A673 (cell line): ENCODE results near the gene TSKU. TPM values are rescaled to one million over a fixed set of nuclear protein-coding genes. Genes with fewer than 3 reads are reported as not detected.
A peak's percentile ranks its signal among the peaks of the same experiment; 100 is the strongest.

ENCODE experiments used
- BruUV-seq: library from RNA; stranded (reverse); fragments of 400-500 nt; replicated peaks from 2 replicates; lab custom pipeline; 2021; lab: Mats Ljungman, UMichigan
- CTCF ChIA-PET: fragments of 300-600 bp; sonication (Branson Sonifier 250); formaldehyde crosslinking; loops from one replicate; lab custom pipeline; 2022; ENCODE audit warnings: antibody characterized with exemption; lab: Charles Lee
- POLR2A ChIA-PET: fragments of 300-600 bp; sonication (Branson Sonifier 250); formaldehyde crosslinking; loops from one replicate; lab custom pipeline; 2022; ENCODE audit warnings: antibody characterized with exemption; ENCODE audit not compliant: low non-redundant PET; lab: Charles Lee
- DNase-seq: peaks from one replicate; pipeline ENCODE4 v3.0.0-alpha.2; 2015; ENCODE audit warnings: low spot score
- H3K27ac ChIP-seq: fragments of 200-600 bp; sonication (generic); 2 replicates; pipeline ENCODE4 v1.5.1; 2016; ENCODE audit warnings: mixed run types, low read depth, mild to moderate bottlenecking, mixed read lengths, antibody characterized with exemption, low read length; ENCODE audit not compliant: poor library complexity, severe bottlenecking
- H3K27me3 ChIP-seq: fragments of 200-600 bp; sonication (generic); replicated peaks from 2 replicates; pipeline ENCODE4 v1.6.1; 2017; ENCODE audit warnings: mixed run types, low read depth, mild to moderate bottlenecking, mixed read lengths, antibody characterized with exemption, low read length; ENCODE audit not compliant: insufficient read depth, poor library complexity
- H3K36me3 ChIP-seq: fragments of 200-600 bp; sonication (generic); 2 replicates; pipeline ENCODE4 v1.6.1; 2016; ENCODE audit warnings: mixed run types, mild to moderate bottlenecking, mixed read lengths, antibody characterized with exemption, low read length; ENCODE audit not compliant: insufficient read depth, poor library complexity, severe bottlenecking
- H3K4me1 ChIP-seq: fragments of 200-600 bp; sonication (generic); 2 replicates; pipeline ENCODE4 v1.6.1; 2017; ENCODE audit warnings: mixed run types, mild to moderate bottlenecking, mixed read lengths, antibody characterized with exemption, low read length; ENCODE audit not compliant: insufficient read depth, poor library complexity, severe bottlenecking
- H3K4me3 ChIP-seq: fragments of 200-600 bp; sonication (generic); 2 replicates; pipeline ENCODE4 v1.5.1; 2016; ENCODE audit warnings: low read depth, mixed run types, mild to moderate bottlenecking, mixed read lengths, low read length; ENCODE audit not compliant: poor library complexity, severe bottlenecking
- H3K9me3 ChIP-seq: fragments of 200-600 bp; sonication (generic); 2 replicates; pipeline ENCODE4 v1.6.1; 2016; ENCODE audit warnings: mixed run types, low read depth, mild to moderate bottlenecking, mixed read lengths, antibody characterized with exemption, low read length; ENCODE audit not compliant: poor library complexity, severe bottlenecking
- EZH2 ChIP-seq: fragments of 200-600 bp; sonication (generic); IDR thresholded peaks from 2 replicates; pipeline ENCODE4 v1.6.1; 2017; ENCODE audit warnings: borderline replicate concordance, low read depth, mild to moderate bottlenecking, mixed read lengths, antibody characterized with exemption, low read length; ENCODE audit not compliant: poor library complexity, severe bottlenecking
- intact Hi-C: fragments of 100-400 bp; cut with micrococcal nuclease; formaldehyde crosslinking; loops from one replicate; pipeline ENCODE4 v1.10.0; 2022; ENCODE audit not compliant: unreplicated experiment
- total RNA-seq: library from RNA; stranded (reverse); gene quantifications from 2 replicates; pipeline ENCODE4 v1.2.3, GENCODE V29; 2021
- TF ChIP-seq, protein P1 (sequence below): fragments of 300-800, 200-600 bp; sonication (generic); conservative IDR thresholded peaks from 2 replicates; pipeline ENCODE4 v1.5.1; 2017; ENCODE audit warnings: low read depth, mild to moderate bottlenecking, antibody characterized with exemption, low read length, moderate library complexity, mixed read lengths

Gene TSKU
- total RNA-seq, 1 experiment from 2014 or later: 25.3 TPM

DNA sequence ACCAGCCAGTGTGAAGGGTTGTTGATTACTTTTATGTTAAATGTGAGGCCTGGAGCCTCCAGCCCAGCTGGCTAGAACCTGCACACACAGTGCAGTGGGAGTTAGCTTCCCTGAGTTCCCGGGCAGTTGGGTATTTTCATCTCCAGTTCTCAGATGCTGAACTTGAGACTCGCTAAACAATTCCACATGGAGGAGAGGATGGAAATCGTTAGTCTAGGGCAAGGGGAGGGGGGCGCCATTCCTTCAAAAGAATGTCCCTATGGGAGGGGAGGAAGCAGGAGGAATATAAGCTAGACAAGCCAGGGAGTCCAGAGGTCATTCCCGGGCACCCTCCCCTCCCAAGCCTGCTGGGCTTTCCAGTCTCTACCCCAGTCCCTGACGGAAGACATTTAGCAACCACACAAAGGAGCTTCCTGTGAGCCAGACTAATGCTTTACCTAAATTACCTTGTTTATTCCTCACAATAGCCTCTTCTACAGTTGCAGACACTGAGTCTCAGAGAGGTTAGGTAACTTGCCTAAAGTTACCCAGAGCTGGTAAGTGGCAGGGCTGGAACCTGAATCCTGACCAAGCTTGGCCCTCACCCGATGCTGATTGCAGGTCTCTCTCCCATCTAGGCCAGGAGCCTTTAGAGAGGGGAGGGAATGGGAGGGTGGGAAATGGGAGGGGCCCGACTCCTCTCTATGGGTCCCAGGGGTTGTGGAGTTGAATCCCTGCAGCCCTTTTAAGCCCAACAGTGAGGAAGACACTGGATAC, 1.9 kb upstream of the TSKU start:
- no peak for TF ChIP-seq EZH2
- TF ChIP-seq, protein P1, sequence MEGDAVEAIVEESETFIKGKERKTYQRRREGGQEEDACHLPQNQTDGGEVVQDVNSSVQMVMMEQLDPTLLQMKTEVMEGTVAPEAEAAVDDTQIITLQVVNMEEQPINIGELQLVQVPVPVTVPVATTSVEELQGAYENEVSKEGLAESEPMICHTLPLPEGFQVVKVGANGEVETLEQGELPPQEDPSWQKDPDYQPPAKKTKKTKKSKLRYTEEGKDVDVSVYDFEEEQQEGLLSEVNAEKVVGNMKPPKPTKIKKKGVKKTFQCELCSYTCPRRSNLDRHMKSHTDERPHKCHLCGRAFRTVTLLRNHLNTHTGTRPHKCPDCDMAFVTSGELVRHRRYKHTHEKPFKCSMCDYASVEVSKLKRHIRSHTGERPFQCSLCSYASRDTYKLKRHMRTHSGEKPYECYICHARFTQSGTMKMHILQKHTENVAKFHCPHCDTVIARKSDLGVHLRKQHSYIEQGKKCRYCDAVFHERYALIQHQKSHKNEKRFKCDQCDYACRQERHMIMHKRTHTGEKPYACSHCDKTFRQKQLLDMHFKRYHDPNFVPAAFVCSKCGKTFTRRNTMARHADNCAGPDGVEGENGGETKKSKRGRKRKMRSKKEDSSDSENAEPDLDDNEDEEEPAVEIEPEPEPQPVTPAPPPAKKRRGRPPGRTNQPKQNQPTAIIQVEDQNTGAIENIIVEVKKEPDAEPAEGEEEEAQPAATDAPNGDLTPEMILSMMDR: no peak
- DNase-seq: no peak
- intact Hi-C loops: loop anchor here (5.0 kb wide), 1 partner anchor 39 kb away; no protein-coding TSS in a partner anchor
- Histone ChIP-seq H3K4me1 (peaks cover 27% of the 10 kb centered on the region), H3K36me3 (no peaks in the 10 kb centered on the region), H3K27ac (no peak overlapping the region), H3K9me3 (peaks cover 15% of the 10 kb centered on the region), H3K4me3 (no peak overlapping the region), H3K27me3 (no peaks in the 10 kb centered on the region)
- ChIA-PET POLR2A (no interaction called here), CTCF (interaction anchor here (1.0 kb wide), 1 partner anchor 266 kb away, joined by 7 read pairs; no protein-coding TSS in a partner anchor)
- BruUV-seq: no TSS peak

DNA sequence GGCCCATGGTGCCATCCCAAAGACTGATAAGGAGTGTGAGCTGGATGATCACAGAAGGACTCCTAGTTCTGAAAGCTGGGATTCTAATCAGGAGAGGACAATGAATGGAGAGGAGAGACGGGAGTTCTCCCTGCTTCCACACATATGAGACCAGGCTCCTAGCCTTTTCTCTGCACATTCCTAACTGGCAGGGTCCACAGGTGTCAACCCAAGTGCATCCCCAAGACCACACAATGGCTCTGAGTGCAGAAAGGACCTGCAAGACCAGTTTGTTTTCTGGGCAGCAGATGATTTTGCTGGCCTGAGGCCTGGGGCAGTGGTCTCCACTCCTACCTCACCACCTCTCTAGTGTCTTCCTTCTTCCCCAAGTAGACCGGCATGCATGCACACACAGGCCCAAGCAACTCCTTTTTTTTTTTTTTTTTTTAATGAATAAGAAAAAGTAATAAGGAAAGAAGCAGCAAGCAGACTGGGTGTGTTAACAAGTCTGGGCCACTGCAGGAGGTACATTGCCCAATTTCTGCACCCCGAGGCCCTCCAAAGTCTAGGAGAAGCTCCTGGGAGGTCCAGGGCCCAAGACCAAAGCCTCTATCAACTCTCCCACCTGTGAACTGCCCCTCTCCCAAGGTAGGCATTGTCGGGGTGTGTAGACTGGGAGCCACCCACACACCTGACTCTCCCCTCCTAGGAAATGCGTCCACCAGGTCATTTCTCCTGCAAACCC, 1.2 kb upstream of the TSKU start:
- POLR2A ChIA-PET: no interaction called here
- Histone ChIP-seq H3K4me3 (peak overlapping the region; percentile 96), H3K9me3 (peaks cover 8% of the 10 kb centered on the region), H3K4me1 (peaks cover 27% of the 10 kb centered on the region), H3K27ac (peak overlapping the region; percentile 86), H3K36me3 (no peaks in the 10 kb centered on the region), H3K27me3 (no peaks in the 10 kb centered on the region)
- CTCF ChIA-PET: interaction anchor here (1.0 kb wide), 1 partner anchor 266 kb away, joined by 7 read pairs; no protein-coding TSS in a partner anchor
- no peak for TF ChIP-seq EZH2
- TF ChIP-seq, protein P1: no peak
- intact Hi-C loops: loop anchor here (5.0 kb wide), 1 partner anchor 40 kb away; no protein-coding TSS in a partner anchor
- DNase-seq: no peak
- BruUV-seq: no TSS peak

DNA sequence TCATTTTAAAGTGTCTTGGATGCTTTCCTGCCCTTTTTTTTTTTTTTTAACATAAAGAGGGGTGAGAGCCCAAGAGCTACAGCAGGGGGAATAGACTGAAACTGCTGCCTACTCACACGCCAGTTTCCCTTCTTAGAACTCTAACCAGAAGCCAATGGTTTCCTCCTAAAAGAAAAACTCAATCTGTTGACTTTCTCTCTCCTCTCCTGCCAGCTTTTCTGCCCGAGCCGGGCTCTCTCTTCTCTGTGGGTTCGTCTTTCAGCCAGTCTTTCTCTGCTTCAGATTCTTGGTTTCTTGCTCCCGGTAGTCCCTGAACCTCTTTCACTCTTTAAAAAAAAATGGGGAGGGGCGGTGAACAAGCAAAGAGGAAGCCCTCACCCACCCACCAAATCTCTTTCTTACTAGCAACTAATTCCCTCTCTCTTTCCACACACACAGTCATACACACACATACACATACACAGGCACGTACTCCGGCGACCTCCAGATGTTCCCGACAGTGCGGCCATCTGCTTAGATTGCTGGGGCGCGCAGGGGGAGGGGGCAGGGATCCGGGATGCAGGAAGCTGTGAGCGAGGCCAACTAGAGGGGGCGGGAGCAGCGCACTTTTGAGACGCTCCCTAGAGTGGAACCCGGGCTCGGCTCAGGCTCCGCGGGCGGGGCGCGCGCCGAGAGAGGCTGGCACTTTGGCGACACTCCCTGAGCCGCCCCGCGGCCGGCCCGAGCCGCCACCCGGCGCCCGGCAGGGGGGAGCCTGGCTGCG, 444 bp upstream of the TSKU start:
- H3K4me3 ChIP-seq: peak overlapping the region; percentile 96
- peak; percentile 99 for DNase-seq
- no peaks in the 10 kb centered on the region for H3K36me3 ChIP-seq
- TF ChIP-seq, protein P1: no peak
- TF ChIP-seq EZH2: no peak
- intact Hi-C loops: loop anchor here (5.0 kb wide), 1 partner anchor 40 kb away; no protein-coding TSS in a partner anchor
- BruUV-seq: TSS peak; percentile 87
- peaks cover 27% of the 10 kb centered on the region for H3K4me1 ChIP-seq
- ChIA-PET POLR2A (no interaction called here), CTCF (interaction anchor here (1.1 kb wide), 1 partner anchor 1600 kb away, joined by 4 read pairs; no protein-coding TSS in a partner anchor)
- H3K9me3 ChIP-seq: peaks cover under 1% of the 10 kb centered on the region
- H3K27me3 ChIP-seq: no peaks in the 10 kb centered on the region
- peak overlapping the region; percentile 92 for H3K27ac ChIP-seq
